HEK293 (cell line): ENCODE data around the gene SQSTM1.

Experiments used
- BCL11A ChIP-seq: fragments of 450-650 bp; formaldehyde crosslinking; IDR thresholded peaks from 2 replicates; pipeline ENCODE4 v1.5.1; 2016; ENCODE audit warnings: low read depth, missing biosample characterization, missing genetic modification characterization
- BCL11B ChIP-seq: fragments of 450-650 bp; formaldehyde crosslinking; IDR thresholded peaks from 2 replicates; pipeline ENCODE4 v1.5.1; 2016; ENCODE audit warnings: low read depth, missing biosample characterization, missing genetic modification characterization
- ZNF121 ChIP-seq: fragments of 450-650 bp; formaldehyde crosslinking; IDR thresholded peaks from 2 replicates; pipeline ENCODE4 v1.5.1; 2016; ENCODE audit warnings: missing biosample characterization, missing genetic modification characterization
- ZNF654 ChIP-seq: fragments of 450-650 bp; formaldehyde crosslinking; IDR thresholded peaks from 2 replicates; pipeline ENCODE4 v1.5.1; 2016; ENCODE audit warnings: low read depth, missing biosample characterization, missing genetic modification characterization
- ZSCAN23 ChIP-seq: fragments of 450-650 bp; formaldehyde crosslinking; IDR thresholded peaks from 2 replicates; pipeline ENCODE4 v1.5.1; 2016; ENCODE audit warnings: missing biosample characterization, missing genetic modification characterization
- TF ChIP-seq, protein P1 (sequence below): fragments of 450-650 bp; formaldehyde crosslinking; IDR thresholded peaks from 2 replicates; pipeline ENCODE4 v1.5.1; 2016; ENCODE audit warnings: missing biosample characterization, missing genetic modification characterization

DNA sequence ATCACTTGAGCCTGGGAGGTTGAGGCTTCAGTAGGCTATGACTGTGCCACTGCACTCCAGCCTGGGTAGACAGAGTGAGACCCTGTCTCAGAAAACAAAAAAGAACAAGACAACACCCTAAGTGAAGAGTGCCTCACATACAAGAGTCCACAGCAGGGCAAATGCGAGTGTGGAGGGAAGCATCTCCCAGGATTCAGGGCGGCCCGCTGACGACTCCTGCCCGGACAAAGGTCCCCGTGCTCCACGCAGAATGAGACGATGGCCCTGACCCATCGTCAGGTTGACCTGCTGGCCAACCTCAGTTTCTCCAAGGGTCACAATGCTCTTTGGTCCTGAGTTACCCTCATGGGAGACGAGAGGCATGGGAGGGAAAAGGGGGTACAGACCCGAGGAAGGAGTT, 19.6 kb downstream of the SQSTM1 start:
- no peak for TF ChIP-seq BCL11A (tag by site-specific recombination)
- no peak for TF ChIP-seq ZNF654 (tag by site-specific recombination)
- TF ChIP-seq, protein P1, sequence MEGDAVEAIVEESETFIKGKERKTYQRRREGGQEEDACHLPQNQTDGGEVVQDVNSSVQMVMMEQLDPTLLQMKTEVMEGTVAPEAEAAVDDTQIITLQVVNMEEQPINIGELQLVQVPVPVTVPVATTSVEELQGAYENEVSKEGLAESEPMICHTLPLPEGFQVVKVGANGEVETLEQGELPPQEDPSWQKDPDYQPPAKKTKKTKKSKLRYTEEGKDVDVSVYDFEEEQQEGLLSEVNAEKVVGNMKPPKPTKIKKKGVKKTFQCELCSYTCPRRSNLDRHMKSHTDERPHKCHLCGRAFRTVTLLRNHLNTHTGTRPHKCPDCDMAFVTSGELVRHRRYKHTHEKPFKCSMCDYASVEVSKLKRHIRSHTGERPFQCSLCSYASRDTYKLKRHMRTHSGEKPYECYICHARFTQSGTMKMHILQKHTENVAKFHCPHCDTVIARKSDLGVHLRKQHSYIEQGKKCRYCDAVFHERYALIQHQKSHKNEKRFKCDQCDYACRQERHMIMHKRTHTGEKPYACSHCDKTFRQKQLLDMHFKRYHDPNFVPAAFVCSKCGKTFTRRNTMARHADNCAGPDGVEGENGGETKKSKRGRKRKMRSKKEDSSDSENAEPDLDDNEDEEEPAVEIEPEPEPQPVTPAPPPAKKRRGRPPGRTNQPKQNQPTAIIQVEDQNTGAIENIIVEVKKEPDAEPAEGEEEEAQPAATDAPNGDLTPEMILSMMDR (tag by site-specific recombination) = no peak
- TF ChIP-seq ZSCAN23 = no peak
- no peak for TF ChIP-seq ZNF121
- TF ChIP-seq BCL11B (tag by site-specific recombination) = no peak
